OCI-LY3 (cell line): ENCODE measurements around the gene PFKFB3.
"Not testable (repeated sequence)": the region's sequence is repeated elsewhere in the genome, so short reads cannot be mapped to it uniquely, and the experiment has no call there.

Source experiments
- H2AFZ ChIP-seq: fragments of 200-600, 300-600 bp; shearing (Covaris generic); 2 replicates; pipeline ENCODE4 v1.6.0; 2014; ENCODE audit warnings: antibody characterized with exemption, low read depth, low read length
- H3K27ac ChIP-seq: fragments of 200-600, 300-600 bp; sonication (generic); 2 replicates; pipeline ENCODE4 v1.5.1; 2014; ENCODE audit warnings: mild to moderate bottlenecking, low read length, moderate library complexity, mixed read lengths
- H3K27me3 ChIP-seq: fragments of 200-600, 300-600 bp; sonication (generic); 2 replicates; pipeline ENCODE4 v1.6.1; 2014; ENCODE audit warnings: low read depth, low read length, mixed read lengths
- H3K36me3 ChIP-seq: fragments of 200-600, 300-600 bp; sonication (generic); replicated peaks from 2 replicates; pipeline ENCODE3; 2014; ENCODE audit warnings: low read depth, low read length, mixed read lengths
- H3K4me1 ChIP-seq: fragments of 300-600, 200-600 bp; sonication (generic); 2 replicates; pipeline ENCODE4 v1.6.1; 2014; ENCODE audit warnings: low read length, mixed read lengths
- H3K4me2 ChIP-seq: fragments of 200-600, 300-600 bp; sonication (generic); 2 replicates; pipeline ENCODE4 v1.6.1; 2014; ENCODE audit warnings: low read length, mixed read lengths
- H3K4me3 ChIP-seq: fragments of 300-600, 200-600 bp; sonication (generic); 2 replicates; pipeline ENCODE4 v1.5.1; 2014; ENCODE audit warnings: antibody characterized with exemption, mild to moderate bottlenecking, low read length, moderate library complexity
- H3K79me2 ChIP-seq: fragments of 300-600, 200-600 bp; shearing (Covaris generic); 2 replicates; pipeline ENCODE4 v1.6.1; 2014; ENCODE audit warnings: mild to moderate bottlenecking, low read length, mixed read lengths
- H3K9ac ChIP-seq: fragments of 300-600, 200-600 bp; shearing (Covaris generic); 2 replicates; pipeline ENCODE4 v1.6.0; 2014; ENCODE audit warnings: mild to moderate bottlenecking, low read length, moderate library complexity
- H3K9me3 ChIP-seq: fragments of 200-600, 300-600 bp; shearing (Covaris generic); 2 replicates; pipeline ENCODE4 v1.6.1; 2014; ENCODE audit warnings: low read length, mixed read lengths; ENCODE audit not compliant: insufficient read depth
- H4K20me1 ChIP-seq: fragments of 200-600, 300-600 bp; sonication (generic); 2 replicates; pipeline ENCODE4 v1.6.1; 2016; ENCODE audit warnings: low read length, mixed read lengths; ENCODE audit not compliant: insufficient read depth
- CTCF ChIP-seq: fragments of 200-600, 300-600 bp; sonication (generic); IDR thresholded peaks from 2 replicates; pipeline ENCODE4 v1.5.1; 2014; ENCODE audit warnings: antibody characterized with exemption, low read length, low read depth
- EZH2phosphoT487 ChIP-seq: fragments of 200-600 bp; shearing (Covaris generic); IDR thresholded peaks from 2 replicates; pipeline ENCODE4 v1.6.1; 2018; ENCODE audit warnings: antibody characterized with exemption, mixed run types, low read depth

The PFKFB3 gene

GRCh38 chr10:6164271-6165095 is 38.2 kb upstream of the PFKFB3 start:
- H3K27ac ChIP-seq = peak overlapping the region; percentile 73
- peak overlapping the region; percentile 92 for H3K4me3 ChIP-seq
- no peak for TF ChIP-seq CTCF
- no peak for TF ChIP-seq EZH2phosphoT487
- no peaks in the 10 kb centered on the region for H3K9me3 ChIP-seq
- peaks cover 33% of the 10 kb centered on the region for H4K20me1 ChIP-seq
- peaks cover 4% of the 10 kb centered on the region for H3K4me1 ChIP-seq
- peaks cover 63% of the 10 kb centered on the region for H3K79me2 ChIP-seq
- peaks cover 13% of the 10 kb centered on the region for H3K36me3 ChIP-seq
- no peak overlapping the region for H2AFZ ChIP-seq
- H3K9ac ChIP-seq = peak overlapping the region; percentile 95
- H3K27me3 ChIP-seq = no peaks in the 10 kb centered on the region
- peak overlapping the region; percentile 80 for H3K4me2 ChIP-seq

GRCh38 chr10:6165221-6165725 is 37.5 kb upstream of the PFKFB3 start:
- peaks cover 41% of the 10 kb centered on the region for H4K20me1 ChIP-seq
- TF ChIP-seq EZH2phosphoT487 = no peak
- no peak for TF ChIP-seq CTCF
- peak overlapping the region; percentile 80 for H3K4me2 ChIP-seq
- peaks cover 13% of the 10 kb centered on the region for H3K36me3 ChIP-seq
- no peaks in the 10 kb centered on the region for H3K9me3 ChIP-seq
- no peaks in the 10 kb centered on the region for H3K27me3 ChIP-seq
- H3K4me3 ChIP-seq = no peak overlapping the region
- H3K4me1 ChIP-seq = peaks cover 4% of the 10 kb centered on the region
- H3K9ac ChIP-seq = no peak overlapping the region
- no peak overlapping the region for H2AFZ ChIP-seq
- peaks cover 70% of the 10 kb centered on the region for H3K79me2 ChIP-seq
- no peak overlapping the region for H3K27ac ChIP-seq

- not testable (repeated sequence) for H3K4me1 ChIP-seq, H3K27ac ChIP-seq, H3K9me3 ChIP-seq, H3K4me2 ChIP-seq, H3K27me3 ChIP-seq, H2AFZ ChIP-seq, H3K4me3 ChIP-seq, H3K9ac ChIP-seq
- Histone ChIP-seq H3K36me3 (peaks cover 13% of the 10 kb centered on the region), H3K79me2 (peaks cover 76% of the 10 kb centered on the region), H4K20me1 (peaks cover 44% of the 10 kb centered on the region)
These were observed 36.8 kb upstream of the PFKFB3 start for GRCh38 chr10:6165933-6166332.

- Histone ChIP-seq H3K27me3 (no peaks in the 10 kb centered on the region), H3K4me1 (peaks cover 4% of the 10 kb centered on the region), H3K9me3 (no peaks in the 10 kb centered on the region), H4K20me1 (peaks cover 56% of the 10 kb centered on the region), H2AFZ (no peak overlapping the region), H3K4me2 (no peak overlapping the region), H3K36me3 (peaks cover 13% of the 10 kb centered on the region), H3K4me3 (no peak overlapping the region), H3K79me2 (peaks cover 83% of the 10 kb centered on the region), H3K9ac (no peak overlapping the region), H3K27ac (no peak overlapping the region)
- no peak for TF ChIP-seq CTCF
- no peak for TF ChIP-seq EZH2phosphoT487
These were observed 35.3 kb upstream of the PFKFB3 start for GRCh38 chr10:6167456-6167855.
